ENCODE data around the gene NEURL3. TPM values are rescaled to one million over a fixed set of nuclear protein-coding genes. Genes with fewer than 3 reads are reported as not detected.

The NEURL3 gene
- total RNA-seq, 1 donor from 2014 or later = 0.29 TPM

- Histone ChIP-seq H3K9me3 (no peaks in the 10 kb centered on the region), H3K27me3 (no peaks in the 10 kb centered on the region), H3K27ac (peak overlapping the region; percentile 92), H3K36me3 (no peaks in the 10 kb centered on the region), H3K4me3 (peak overlapping the region; percentile 57), H3K4me1 (peaks cover 7% of the 10 kb centered on the region)
- no peak for DNase-seq
- TF ChIP-seq CTCF (IDR thresholded peaks at IDR 0.05) = no peak
- intact Hi-C loops (cut with DNase I) = no loop called here
- peak; percentile 4 for ATAC-seq
Observed at GRCh38 chr2:96485350-96485749, 19.8 kb downstream of the NEURL3 start.

- no peak for TF ChIP-seq CTCF (IDR thresholded peaks at IDR 0.05)
- H3K4me3 ChIP-seq = no peak overlapping the region
- H3K4me1 ChIP-seq = peaks cover 7% of the 10 kb centered on the region
- H3K27ac ChIP-seq = no peak overlapping the region
- no peaks in the 10 kb centered on the region for H3K27me3 ChIP-seq
- intact Hi-C loops (cut with DNase I) = no loop called here
- H3K36me3 ChIP-seq = no peaks in the 10 kb centered on the region
- H3K9me3 ChIP-seq = no peaks in the 10 kb centered on the region
- no peak for ATAC-seq
- DNase-seq = no peak
Observed at GRCh38 chr2:96484091-96484490, 21.1 kb downstream of the NEURL3 start.

- intact Hi-C loops (cut with DNase I) = no loop called here
Observed at GRCh38 chr2:96477458-96477857, 27.7 kb downstream of the NEURL3 start.

GRCh38 chr2:96471772-96472171 is 33.4 kb downstream of the NEURL3 start:
- no peak for TF ChIP-seq CTCF (IDR thresholded peaks at IDR 0.05)
- Histone ChIP-seq H3K9me3 (no peaks in the 10 kb centered on the region), H3K27me3 (peaks cover 8% of the 10 kb centered on the region), H3K36me3 (no peaks in the 10 kb centered on the region), H3K4me1 (peaks cover 6% of the 10 kb centered on the region), H3K27ac (no peak overlapping the region), H3K4me3 (no peak overlapping the region)
- intact Hi-C loops (cut with DNase I) = no loop called here
- DNase-seq (no peak), ATAC-seq (no peak)

More at GRCh38 chr2:96477458-96477857, 27.7 kb downstream of the NEURL3 start:
- H3K27ac ChIP-seq = no peak overlapping the region
- DNase-seq = no peak
- TF ChIP-seq CTCF (IDR thresholded peaks at IDR 0.05) = no peak
- H3K9me3 ChIP-seq = no peaks in the 10 kb centered on the region
- H3K4me1 ChIP-seq = no peaks in the 10 kb centered on the region
- H3K27me3 ChIP-seq = no peaks in the 10 kb centered on the region
- no peak overlapping the region for H3K4me3 ChIP-seq
- ATAC-seq = no peak
- no peaks in the 10 kb centered on the region for H3K36me3 ChIP-seq

- ATAC-seq = peak; percentile 95
- Histone ChIP-seq H3K4me1 (peaks cover 6% of the 10 kb centered on the region), H3K36me3 (no peaks in the 10 kb centered on the region), H3K27ac (no peak overlapping the region), H3K27me3 (peaks cover 8% of the 10 kb centered on the region), H3K9me3 (no peaks in the 10 kb centered on the region), H3K4me3 (peak overlapping the region; percentile 36)
- intact Hi-C loops (cut with DNase I) = no loop called here
- DNase-seq = peak; percentile 77
- peak; percentile 65 for TF ChIP-seq CTCF (IDR thresholded peaks at IDR 0.05)
Observed at GRCh38 chr2:96470636-96471035, 34.5 kb downstream of the NEURL3 start.

- DNase-seq (no peak), ATAC-seq (no peak)
- Histone ChIP-seq H3K4me3 (peak overlapping the region; percentile 36), H3K4me1 (peaks cover 6% of the 10 kb centered on the region), H3K9me3 (no peaks in the 10 kb centered on the region), H3K27ac (no peak overlapping the region), H3K36me3 (no peaks in the 10 kb centered on the region), H3K27me3 (peaks cover 8% of the 10 kb centered on the region)
- intact Hi-C loops (cut with DNase I) = no loop called here
- TF ChIP-seq CTCF (IDR thresholded peaks at IDR 0.05) = no peak
Observed at GRCh38 chr2:96470109-96470508, 35.0 kb downstream of the NEURL3 start.

Measured in upper lobe of right lung (tissue), 1 donor.